GM12874 (cell line): ENCODE results near the gene MAN2A2.

Source experiments
- CTCF ChIP-seq: IDR thresholded peaks from 2 replicates; pipeline ENCODE4 v1.5.1; 2011; ENCODE audit warnings: low read depth, mild to moderate bottlenecking, control low read depth, low read length, moderate library complexity; ENCODE audit not compliant: insufficient read depth

The MAN2A2 gene

GRCh38 chr15:90881978-90882721 lies 21.0 kb upstream of the MAN2A2 start:
- TF ChIP-seq CTCF = no peak

- TF ChIP-seq CTCF = no peak
These were observed 20.1 kb upstream of the MAN2A2 start for GRCh38 chr15:90882781-90883525.

GRCh38 chr15:90883526-90883975 lies 19.6 kb upstream of the MAN2A2 start:
- no peak for TF ChIP-seq CTCF

GRCh38 chr15:90883976-90884718 lies 19.0 kb upstream of the MAN2A2 start, which contains the start of gene FES:
Gene FES (plus strand): TSS chr15:90884504. CDS start chr15:90885046, 542 bp downstream.
- no peak for TF ChIP-seq CTCF

- TF ChIP-seq CTCF = no peak
These were observed 18.2 kb upstream of the MAN2A2 start for GRCh38 chr15:90884719-90885431.

GRCh38 chr15:90885432-90886290 lies 17.4 kb upstream of the MAN2A2 start:
- TF ChIP-seq CTCF = peak; percentile 97
